PFSK-1 (cell line): ENCODE measurements around the gene JUND.

ENCODE experiments used
- POLR2AphosphoS5 ChIP-seq: IDR thresholded peaks from 2 replicates; pipeline ENCODE4 v1.6.1; 2012; ENCODE audit warnings: low read depth, mild to moderate bottlenecking, control low read depth, low read length, moderate library complexity
- SIN3A ChIP-seq: IDR thresholded peaks from 2 replicates; pipeline ENCODE4 v1.6.1; 2012; ENCODE audit warnings: mild to moderate bottlenecking, low read length, moderate library complexity, borderline replicate concordance; ENCODE audit not compliant: insufficient read depth
- TAF1 ChIP-seq: IDR thresholded peaks from 2 replicates; pipeline ENCODE4 v1.6.1; 2012; ENCODE audit warnings: low read length, control low read depth, borderline replicate concordance; ENCODE audit not compliant: insufficient read depth
- TF ChIP-seq, protein P1 (sequence below), 2 experiments: IDR thresholded peaks; 2 replicates each; pipeline versions ENCODE4 v1.6.1 to v1.8.0; 2011 to 2012; ENCODE audit warnings: low read depth in 2 of 2, low read length in 2 of 2, control low read depth in 1 of 2, inconsistent platforms in 1 of 2, mild to moderate bottlenecking in 1 of 2, moderate library complexity in 1 of 2; ENCODE audit not compliant: insufficient read depth in 1 of 2

DNA sequence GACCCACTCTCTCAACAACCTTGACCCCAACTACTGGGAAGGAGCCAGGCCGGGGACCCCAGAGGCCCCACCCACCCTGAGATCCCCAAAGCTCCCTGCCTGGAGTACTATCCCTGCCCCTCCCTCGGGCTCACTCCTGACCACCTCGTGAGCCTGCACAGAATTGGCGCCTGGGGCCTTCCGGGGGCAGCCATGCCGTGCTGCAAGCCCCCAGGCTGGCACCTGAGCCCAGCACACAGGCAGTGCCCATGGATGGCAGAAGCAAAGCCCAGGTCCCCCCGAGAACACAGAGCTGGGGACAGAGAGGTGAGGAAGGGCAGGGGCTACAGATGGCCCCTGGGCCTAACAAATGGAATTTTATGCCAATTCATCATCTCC lies 27.5 kb upstream of the JUND start:
- TF ChIP-seq, protein P1, sequence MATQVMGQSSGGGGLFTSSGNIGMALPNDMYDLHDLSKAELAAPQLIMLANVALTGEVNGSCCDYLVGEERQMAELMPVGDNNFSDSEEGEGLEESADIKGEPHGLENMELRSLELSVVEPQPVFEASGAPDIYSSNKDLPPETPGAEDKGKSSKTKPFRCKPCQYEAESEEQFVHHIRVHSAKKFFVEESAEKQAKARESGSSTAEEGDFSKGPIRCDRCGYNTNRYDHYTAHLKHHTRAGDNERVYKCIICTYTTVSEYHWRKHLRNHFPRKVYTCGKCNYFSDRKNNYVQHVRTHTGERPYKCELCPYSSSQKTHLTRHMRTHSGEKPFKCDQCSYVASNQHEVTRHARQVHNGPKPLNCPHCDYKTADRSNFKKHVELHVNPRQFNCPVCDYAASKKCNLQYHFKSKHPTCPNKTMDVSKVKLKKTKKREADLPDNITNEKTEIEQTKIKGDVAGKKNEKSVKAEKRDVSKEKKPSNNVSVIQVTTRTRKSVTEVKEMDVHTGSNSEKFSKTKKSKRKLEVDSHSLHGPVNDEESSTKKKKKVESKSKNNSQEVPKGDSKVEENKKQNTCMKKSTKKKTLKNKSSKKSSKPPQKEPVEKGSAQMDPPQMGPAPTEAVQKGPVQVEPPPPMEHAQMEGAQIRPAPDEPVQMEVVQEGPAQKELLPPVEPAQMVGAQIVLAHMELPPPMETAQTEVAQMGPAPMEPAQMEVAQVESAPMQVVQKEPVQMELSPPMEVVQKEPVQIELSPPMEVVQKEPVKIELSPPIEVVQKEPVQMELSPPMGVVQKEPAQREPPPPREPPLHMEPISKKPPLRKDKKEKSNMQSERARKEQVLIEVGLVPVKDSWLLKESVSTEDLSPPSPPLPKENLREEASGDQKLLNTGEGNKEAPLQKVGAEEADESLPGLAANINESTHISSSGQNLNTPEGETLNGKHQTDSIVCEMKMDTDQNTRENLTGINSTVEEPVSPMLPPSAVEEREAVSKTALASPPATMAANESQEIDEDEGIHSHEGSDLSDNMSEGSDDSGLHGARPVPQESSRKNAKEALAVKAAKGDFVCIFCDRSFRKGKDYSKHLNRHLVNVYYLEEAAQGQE (IDR thresholded peaks at IDR 0.05; ENCODE audit: insufficient read depth in 1 of 2, low read depth in 2 of 2, low read length in 2 of 2), result no peak
- TF ChIP-seq POLR2AphosphoS5 (no peak), TAF1 (no peak), SIN3A (no peak)
